LNCaP clone FGC (cell line): ENCODE results near the gene SOX18.

ENCODE experiments used
- DNase-seq: peaks from one replicate; pipeline ENCODE4 v3.0.0-alpha.2; 2011; ENCODE audit warnings: low read depth
- H3K4me3 ChIP-seq: 2 replicates; pipeline ENCODE4 v1.5.1; 2011; ENCODE audit warnings: mild to moderate bottlenecking, low read depth, low read length, control low read depth
- TF ChIP-seq, protein P1 (sequence below): IDR thresholded peaks from 2 replicates; pipeline ENCODE4 v1.5.1; 2012; ENCODE audit warnings: mild to moderate bottlenecking; ENCODE audit not compliant: control insufficient read depth, insufficient read depth; ENCODE audit errors: extremely low read depth

Gene SOX18

DNA sequence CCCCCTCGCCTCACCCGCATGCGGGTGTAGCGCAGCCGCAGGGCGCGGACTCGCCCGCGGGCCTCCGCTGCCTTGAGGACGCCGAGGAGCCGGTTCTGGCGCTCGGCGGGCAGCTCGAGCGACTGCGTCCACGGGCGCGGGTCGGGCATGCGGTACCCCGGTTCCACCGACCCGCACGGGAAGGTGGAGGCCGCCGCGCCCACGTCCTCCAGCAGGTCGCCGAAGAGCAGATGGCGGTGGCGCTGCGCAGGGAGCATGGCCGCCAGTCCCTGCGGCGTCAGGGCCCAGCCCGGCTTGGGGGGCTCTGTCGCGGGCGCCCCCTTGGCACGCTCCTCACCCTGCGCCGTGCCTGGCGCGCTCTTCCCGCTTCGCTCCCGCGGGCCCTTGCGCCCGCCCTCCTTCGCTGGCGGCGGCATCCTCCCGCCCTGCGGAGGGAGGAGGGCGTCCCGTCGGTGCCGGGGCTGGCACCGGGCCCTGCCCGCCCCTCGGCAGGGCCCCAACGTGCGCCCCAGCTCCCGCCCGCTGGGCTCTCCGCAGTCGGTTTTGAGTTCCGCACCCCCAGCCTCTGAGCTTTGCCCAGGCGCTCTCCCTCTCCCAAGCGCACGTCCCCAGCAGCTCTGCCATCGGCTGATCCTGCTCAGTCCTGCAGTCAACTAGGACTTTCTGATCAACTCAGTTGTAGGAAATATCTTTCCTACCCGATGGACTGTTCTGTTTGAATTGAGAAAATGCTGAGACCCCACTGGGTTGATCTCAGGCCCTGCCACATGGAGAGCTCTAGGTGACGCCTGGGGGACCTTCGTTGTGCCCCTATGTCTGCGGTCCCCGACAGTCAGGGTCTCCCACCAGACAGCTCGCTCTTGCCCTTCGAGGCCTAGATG lies 34.6 kb upstream of the SOX18 start, which contains the start of gene LKAAEAR1:
LKAAEAR1 (minus strand) TSS at position 595 of the 881 bp plus-strand sequence; CDS start at position 416, 179 bp downstream.
- no peak for DNase-seq
- H3K4me3 ChIP-seq = peak within 1 kb of the TSS; percentile 45
- TF ChIP-seq, protein P1, sequence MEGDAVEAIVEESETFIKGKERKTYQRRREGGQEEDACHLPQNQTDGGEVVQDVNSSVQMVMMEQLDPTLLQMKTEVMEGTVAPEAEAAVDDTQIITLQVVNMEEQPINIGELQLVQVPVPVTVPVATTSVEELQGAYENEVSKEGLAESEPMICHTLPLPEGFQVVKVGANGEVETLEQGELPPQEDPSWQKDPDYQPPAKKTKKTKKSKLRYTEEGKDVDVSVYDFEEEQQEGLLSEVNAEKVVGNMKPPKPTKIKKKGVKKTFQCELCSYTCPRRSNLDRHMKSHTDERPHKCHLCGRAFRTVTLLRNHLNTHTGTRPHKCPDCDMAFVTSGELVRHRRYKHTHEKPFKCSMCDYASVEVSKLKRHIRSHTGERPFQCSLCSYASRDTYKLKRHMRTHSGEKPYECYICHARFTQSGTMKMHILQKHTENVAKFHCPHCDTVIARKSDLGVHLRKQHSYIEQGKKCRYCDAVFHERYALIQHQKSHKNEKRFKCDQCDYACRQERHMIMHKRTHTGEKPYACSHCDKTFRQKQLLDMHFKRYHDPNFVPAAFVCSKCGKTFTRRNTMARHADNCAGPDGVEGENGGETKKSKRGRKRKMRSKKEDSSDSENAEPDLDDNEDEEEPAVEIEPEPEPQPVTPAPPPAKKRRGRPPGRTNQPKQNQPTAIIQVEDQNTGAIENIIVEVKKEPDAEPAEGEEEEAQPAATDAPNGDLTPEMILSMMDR = no peak

DNA sequence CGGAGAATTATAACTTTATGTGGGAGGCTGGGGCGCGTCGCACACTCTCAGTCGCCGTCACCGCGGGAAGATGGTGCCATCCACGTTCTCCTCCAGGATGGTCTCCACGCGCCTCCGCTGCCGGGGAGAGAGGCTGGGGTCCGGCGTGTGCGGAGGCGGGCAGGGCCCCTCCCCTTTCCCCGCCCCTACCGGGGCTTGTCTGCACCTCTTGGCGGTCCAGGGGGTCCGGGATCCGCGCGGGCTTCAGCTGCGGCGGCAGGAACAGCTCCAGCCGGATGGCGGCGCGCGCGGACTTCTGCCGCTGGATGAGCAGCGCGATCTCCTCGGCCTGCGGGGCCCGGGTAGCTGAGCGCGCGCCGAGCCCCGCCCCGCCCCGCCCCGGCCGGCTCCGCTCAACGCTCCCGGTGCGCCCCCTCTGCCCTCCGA lies 34.0 kb upstream of the SOX18 start:
- H3K4me3 ChIP-seq = peak overlapping the region; percentile 45
- DNase-seq = no peak
- TF ChIP-seq, protein P1 = peak; percentile 84

DNA sequence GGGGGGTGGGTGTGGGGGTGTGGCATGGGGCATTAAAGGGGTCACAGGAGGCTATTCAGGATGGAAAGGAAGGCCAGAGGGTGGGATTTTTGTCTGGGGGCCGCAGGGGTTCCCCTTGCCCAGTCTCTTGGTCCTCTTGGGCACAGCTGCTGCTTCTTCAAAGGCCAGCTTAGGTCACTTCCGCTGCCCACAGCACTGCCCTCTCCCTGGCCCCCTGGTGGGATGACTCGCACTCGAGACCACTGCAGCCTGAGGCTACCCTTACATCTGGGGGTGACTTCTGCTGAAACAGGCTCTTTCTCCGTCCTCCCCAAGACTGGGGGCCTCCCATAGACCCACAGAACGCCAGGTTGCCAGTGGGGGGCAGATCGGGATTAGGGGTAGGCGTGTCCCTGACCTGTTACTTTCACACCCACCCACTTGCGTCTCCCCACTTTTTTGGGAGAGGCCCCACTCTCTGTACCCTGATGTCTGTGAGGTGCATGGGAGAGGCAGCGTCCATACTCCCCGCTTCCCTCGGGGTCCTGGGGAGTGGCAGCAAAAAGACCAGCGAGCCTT lies 33.5 kb upstream of the SOX18 start:
- no peak for DNase-seq
- H3K4me3 ChIP-seq = peak overlapping the region; percentile 45
- TF ChIP-seq, protein P1 = no peak

DNA sequence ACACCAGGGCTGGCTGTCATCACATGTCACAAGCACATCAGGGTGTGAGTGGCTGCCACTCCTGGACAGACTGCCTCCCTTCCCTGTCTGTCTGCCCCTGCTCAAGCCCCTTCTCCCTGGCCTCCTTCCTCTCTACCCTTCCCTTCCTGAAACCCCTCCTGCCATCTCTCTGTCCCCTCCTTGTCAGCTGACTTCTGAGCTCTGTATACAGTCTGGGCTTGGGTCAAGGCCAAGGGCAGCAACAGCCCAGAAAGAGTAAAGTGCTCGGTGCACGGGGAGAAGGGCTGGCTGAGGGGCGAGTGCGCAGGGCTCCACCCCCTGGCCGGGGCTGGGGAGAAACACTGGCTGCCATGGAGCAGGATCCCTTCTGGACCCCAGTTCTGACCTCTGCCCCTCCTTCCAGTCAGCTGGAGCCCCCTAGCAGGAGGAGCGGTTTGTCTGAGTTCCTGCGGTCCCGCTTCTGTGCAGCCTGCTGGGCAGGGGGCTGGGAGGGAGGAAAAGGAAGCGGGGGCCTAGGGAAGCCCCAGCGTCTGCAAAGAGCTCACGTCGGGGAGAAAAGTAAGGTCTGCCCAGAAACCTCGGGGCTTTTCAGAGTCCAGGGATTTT lies 32.8 kb upstream of the SOX18 start:
- no peak for DNase-seq
- H3K4me3 ChIP-seq = no peak overlapping the region

DNA sequence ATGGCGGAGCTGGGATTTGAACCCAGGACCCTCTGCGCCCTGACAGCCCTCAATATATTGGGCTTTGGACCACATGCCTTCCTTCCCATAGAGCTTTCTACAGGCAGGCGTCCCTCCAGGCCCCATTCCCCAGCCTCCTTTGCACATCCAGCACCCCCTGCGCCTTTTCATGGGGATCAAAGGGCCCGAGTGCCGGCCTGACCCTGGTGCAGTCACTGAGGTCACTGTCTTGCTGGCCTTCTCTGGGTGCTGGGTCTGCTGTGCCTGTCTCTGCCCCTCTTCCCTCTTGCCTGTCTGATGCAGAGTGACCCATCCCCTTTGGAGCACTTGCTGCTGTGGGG lies 32.2 kb upstream of the SOX18 start:
- DNase-seq = no peak
- TF ChIP-seq, protein P1 = no peak
- no peak overlapping the region for H3K4me3 ChIP-seq

More for the DNA sequence above, 32.8 kb upstream of the SOX18 start:
- TF ChIP-seq, protein P1 = no peak

DNA sequence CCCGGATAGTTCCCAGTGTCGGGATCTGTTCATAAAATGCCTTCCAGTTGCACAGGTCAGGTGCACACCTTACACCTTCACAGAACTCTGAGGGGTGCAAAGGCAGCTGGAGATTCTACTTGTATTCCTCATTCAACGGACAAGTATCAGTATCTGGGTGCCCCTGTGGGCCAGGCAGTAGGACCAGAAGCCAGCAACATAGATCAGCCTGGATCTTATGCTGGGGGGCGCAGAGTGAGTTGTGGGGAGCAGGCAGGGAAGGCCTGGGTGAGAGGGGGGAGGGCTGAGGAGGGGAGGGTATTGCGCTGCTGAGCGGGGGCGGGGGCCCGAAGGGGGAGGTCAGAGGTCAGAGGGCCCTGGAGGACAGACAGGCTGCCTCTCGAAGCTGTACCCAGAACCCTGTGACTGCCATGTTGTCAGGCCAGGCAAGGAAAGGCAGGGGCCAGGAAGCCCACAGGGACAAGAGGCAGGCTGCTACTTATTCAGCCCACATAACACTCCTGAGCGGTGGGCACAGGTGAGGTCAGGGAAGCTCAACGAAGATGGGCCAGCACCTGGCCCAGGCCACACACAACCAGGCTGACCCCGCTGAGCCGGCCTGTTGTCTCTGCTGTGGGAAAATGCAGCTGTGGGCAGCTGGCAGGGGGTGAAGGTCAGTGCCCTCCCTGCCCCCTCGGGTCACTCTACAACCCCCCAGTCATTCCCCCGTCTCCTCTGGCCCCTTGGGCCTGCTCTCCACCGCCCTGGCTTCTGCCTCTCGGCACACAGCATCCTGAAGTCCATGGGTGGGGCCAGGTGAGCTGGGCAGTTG lies 31.6 kb upstream of the SOX18 start:
- TF ChIP-seq, protein P1 = no peak
- no peak overlapping the region for H3K4me3 ChIP-seq
- no peak for DNase-seq
